SK-N-SH treated with all-trans-retinoic acid at 6 μM for 48 hours (cell line): ENCODE measurements around the gene SPRY1.

ENCODE experiments used
- ARNTL ChIP-seq: fragments of 450-650 bp; formaldehyde crosslinking; IDR thresholded peaks from 2 replicates; pipeline ENCODE4 v1.5.0; 2020; ENCODE audit warnings: low read depth, mild to moderate bottlenecking, moderate library complexity, borderline replicate concordance
- CSDC2 ChIP-seq: fragments of 250-450 bp; sonication (Bioruptor Pico); IDR thresholded peaks from 2 replicates; pipeline ENCODE4 v1.5.0; 2020; ENCODE audit warnings: mild to moderate bottlenecking, moderate library complexity
- PATZ1 ChIP-seq: fragments of 250-450 bp; sonication (Bioruptor Pico); IDR thresholded peaks from 2 replicates; pipeline ENCODE4 v1.8.0; 2020; ENCODE audit warnings: mild to moderate bottlenecking, moderate library complexity, borderline replicate concordance
- TCF4 ChIP-seq: fragments of 250-450 bp; sonication (Bioruptor Pico); IDR thresholded peaks from 2 replicates; pipeline ENCODE4 v1.8.0; 2021; ENCODE audit warnings: mild to moderate bottlenecking, moderate library complexity, borderline replicate concordance
- TF ChIP-seq, protein P1 (sequence below): fragments of 250-450 bp; sonication (Bioruptor Pico); IDR thresholded peaks from 2 replicates; pipeline ENCODE4 v1.5.1; 2020; ENCODE audit warnings: low read depth, mild to moderate bottlenecking, moderate library complexity

- TF ChIP-seq PATZ1 (CRISPR knock-in tag) (no peak), TCF4 (CRISPR knock-in tag) (no peak), ARNTL (no peak), CSDC2 (CRISPR knock-in tag) (no peak)
- TF ChIP-seq, protein P1, sequence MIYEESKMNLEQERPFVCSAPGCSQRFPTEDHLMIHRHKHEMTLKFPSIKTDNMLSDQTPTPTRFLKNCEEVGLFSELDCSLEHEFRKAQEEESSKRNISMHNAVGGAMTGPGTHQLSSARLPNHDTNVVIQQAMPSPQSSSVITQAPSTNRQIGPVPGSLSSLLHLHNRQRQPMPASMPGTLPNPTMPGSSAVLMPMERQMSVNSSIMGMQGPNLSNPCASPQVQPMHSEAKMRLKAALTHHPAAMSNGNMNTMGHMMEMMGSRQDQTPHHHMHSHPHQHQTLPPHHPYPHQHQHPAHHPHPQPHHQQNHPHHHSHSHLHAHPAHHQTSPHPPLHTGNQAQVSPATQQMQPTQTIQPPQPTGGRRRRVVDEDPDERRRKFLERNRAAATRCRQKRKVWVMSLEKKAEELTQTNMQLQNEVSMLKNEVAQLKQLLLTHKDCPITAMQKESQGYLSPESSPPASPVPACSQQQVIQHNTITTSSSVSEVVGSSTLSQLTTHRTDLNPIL (CRISPR knock-in tag), result no peak
Observed at GRCh38 chr4:123449362-123449761, 52.8 kb downstream of the SPRY1 start.
